GM04504 (cell line): ENCODE data around the gene DMKN.

Experiments used
- DNase-seq: peaks from one replicate; pipeline ENCODE4 v3.0.0-alpha.2; 2012; ENCODE audit warnings: low read depth

Gene DMKN

GRCh38 chr19:35513628-35514281 is at the start of gene DMKN:
DMKN (minus strand) TSS chr19:35513649; CDS start chr19:35513475, 174 bp downstream.
- no peak for DNase-seq

GRCh38 chr19:35562776-35563175 is 49.3 kb upstream of the DMKN start:
- DNase-seq: no peak

- no peak for DNase-seq
Measured at GRCh38 chr19:35562336-35562735, 48.9 kb upstream of the DMKN start.

GRCh38 chr19:35561436-35561835 is 48.0 kb upstream of the DMKN start:
- DNase-seq: no peak

GRCh38 chr19:35560677-35561076 is 47.2 kb upstream of the DMKN start:
- DNase-seq: no peak

GRCh38 chr19:35560271-35560670 is 46.8 kb upstream of the DMKN start:
- no peak for DNase-seq

GRCh38 chr19:35559781-35560180 is 46.3 kb upstream of the DMKN start:
- DNase-seq: no peak

- DNase-seq: no peak
Measured at GRCh38 chr19:35559281-35559659, 45.8 kb upstream of the DMKN start.

- DNase-seq: no peak
Measured at GRCh38 chr19:35558400-35559280, 45.2 kb upstream of the DMKN start.

- DNase-seq: no peak
Measured at GRCh38 chr19:35557539-35558399, 44.3 kb upstream of the DMKN start.

GRCh38 chr19:35556846-35557538 is 43.5 kb upstream of the DMKN start:
- no peak for DNase-seq

- DNase-seq: no peak
Measured at GRCh38 chr19:35556025-35556590, 42.7 kb upstream of the DMKN start.

- no peak for DNase-seq
Measured at GRCh38 chr19:35555301-35556005, 42.0 kb upstream of the DMKN start.

- no peak for DNase-seq
Measured at GRCh38 chr19:35554076-35554475, 40.6 kb upstream of the DMKN start.

- DNase-seq: no peak
Measured at GRCh38 chr19:35553385-35554000, 40.0 kb upstream of the DMKN start.

- no peak for DNase-seq
Measured at GRCh38 chr19:35552534-35553384, 39.3 kb upstream of the DMKN start.

GRCh38 chr19:35551091-35551810 is 37.8 kb upstream of the DMKN start:
- no peak for DNase-seq

- DNase-seq: no peak
Measured at GRCh38 chr19:35549879-35550523, 36.6 kb upstream of the DMKN start.
